Measurements from ENCODE around the gene MAN2A1.
"Not testable (repeated sequence)": the region's sequence is repeated elsewhere in the genome, so short reads cannot be mapped to it uniquely, and the experiment has no call there.

MAN2A1 gene

GRCh38 chr5:109750463-109750862 is 60.7 kb downstream of the MAN2A1 start:
- TF ChIP-seq, protein P1, sequence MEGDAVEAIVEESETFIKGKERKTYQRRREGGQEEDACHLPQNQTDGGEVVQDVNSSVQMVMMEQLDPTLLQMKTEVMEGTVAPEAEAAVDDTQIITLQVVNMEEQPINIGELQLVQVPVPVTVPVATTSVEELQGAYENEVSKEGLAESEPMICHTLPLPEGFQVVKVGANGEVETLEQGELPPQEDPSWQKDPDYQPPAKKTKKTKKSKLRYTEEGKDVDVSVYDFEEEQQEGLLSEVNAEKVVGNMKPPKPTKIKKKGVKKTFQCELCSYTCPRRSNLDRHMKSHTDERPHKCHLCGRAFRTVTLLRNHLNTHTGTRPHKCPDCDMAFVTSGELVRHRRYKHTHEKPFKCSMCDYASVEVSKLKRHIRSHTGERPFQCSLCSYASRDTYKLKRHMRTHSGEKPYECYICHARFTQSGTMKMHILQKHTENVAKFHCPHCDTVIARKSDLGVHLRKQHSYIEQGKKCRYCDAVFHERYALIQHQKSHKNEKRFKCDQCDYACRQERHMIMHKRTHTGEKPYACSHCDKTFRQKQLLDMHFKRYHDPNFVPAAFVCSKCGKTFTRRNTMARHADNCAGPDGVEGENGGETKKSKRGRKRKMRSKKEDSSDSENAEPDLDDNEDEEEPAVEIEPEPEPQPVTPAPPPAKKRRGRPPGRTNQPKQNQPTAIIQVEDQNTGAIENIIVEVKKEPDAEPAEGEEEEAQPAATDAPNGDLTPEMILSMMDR (IDR thresholded peaks at IDR 0.05; ENCODE audit: borderline replicate concordance, insufficient read depth, low read depth, low read length) = no peak
- H3K4me3 ChIP-seq (ENCODE audit: low read depth, low read length) = no peak overlapping the region

DNA sequence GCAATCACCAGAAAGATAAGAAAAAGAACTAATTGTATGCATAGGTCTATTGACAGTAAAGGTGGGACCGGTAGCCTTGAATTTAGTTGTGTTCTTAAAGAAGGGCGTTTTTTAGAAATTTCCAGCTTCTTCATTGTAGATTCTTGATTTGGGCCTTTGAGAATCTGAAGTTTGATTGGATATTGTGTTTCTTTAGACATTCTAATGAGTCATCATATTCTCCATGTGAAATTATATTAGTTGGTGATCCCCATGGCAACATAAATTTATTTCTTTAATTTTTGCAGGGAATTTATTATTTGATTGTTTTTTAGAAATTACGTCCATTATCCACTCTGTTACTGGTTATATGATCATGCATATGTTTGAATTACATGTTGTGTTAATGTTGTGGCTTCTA is 63.6 kb downstream of the MAN2A1 start:
- no peak overlapping the region for H3K4me3 ChIP-seq (ENCODE audit: low read depth, low read length)
- TF ChIP-seq, protein P1 (IDR thresholded peaks at IDR 0.05; ENCODE audit: borderline replicate concordance, insufficient read depth, low read depth, low read length) = no peak

- TF ChIP-seq, protein P1 (IDR thresholded peaks at IDR 0.05; ENCODE audit: borderline replicate concordance, insufficient read depth, low read depth, low read length) = no peak
- no peak overlapping the region for H3K4me3 ChIP-seq (ENCODE audit: low read depth, low read length)
Measured at GRCh38 chr5:109754319-109754718, 64.6 kb downstream of the MAN2A1 start.

DNA sequence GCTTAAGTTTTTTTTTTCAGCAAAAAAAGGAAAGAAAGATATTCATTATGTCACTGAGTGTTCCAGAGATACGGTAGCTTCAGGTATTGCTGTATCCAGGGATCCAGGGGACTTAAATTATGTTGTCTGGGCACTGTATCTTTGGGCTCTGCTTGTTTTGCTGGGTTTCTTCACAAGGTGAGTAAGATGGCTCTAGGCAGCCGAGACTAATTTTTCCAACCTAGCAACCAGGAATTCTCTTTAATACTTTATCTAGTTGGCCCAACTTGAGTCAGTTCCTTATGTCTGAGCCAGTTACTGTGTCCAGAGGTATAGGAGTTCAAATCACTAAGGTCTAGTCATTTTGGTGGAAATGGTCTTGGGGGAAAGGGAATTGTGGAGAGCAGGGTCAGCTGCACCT is 66.0 kb downstream of the MAN2A1 start:
- H3K4me3 ChIP-seq (ENCODE audit: low read depth, low read length) = no peak overlapping the region
- TF ChIP-seq, protein P1 (IDR thresholded peaks at IDR 0.05; ENCODE audit: borderline replicate concordance, insufficient read depth, low read depth, low read length) = no peak

DNA sequence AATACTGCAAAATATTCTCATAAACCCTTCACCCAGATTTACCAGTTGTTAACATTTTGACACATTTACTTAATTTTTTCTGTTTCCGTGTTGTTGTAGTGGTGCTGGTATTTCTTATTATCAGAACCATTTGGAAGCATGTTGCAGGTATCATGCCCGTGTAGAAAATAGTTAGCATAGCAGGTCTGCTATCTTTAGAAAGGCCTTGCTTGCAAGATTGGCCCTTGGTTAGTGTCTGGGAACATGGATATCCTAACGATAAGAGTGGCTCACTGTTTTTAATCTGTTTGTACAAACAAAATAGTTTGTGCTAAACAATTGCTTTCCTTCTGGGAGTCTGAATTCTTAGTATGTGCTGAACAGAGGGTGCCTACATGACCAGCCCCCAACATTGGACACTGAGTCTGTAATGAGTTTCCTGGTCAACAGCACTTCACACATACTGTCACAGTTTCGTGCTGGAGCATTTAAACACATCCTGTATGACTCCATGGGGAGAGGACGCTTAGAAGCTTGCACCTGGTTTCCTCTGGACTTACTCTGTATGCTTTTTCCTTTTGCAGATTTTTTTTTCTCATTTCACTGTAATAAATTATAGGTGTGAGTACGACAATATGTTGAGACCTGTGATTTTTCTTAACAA is 66.9 kb downstream of the MAN2A1 start:
- TF ChIP-seq, protein P1 (IDR thresholded peaks at IDR 0.05; ENCODE audit: borderline replicate concordance, insufficient read depth, low read depth, low read length) = no peak
- no peak overlapping the region for H3K4me3 ChIP-seq (ENCODE audit: low read depth, low read length)

DNA sequence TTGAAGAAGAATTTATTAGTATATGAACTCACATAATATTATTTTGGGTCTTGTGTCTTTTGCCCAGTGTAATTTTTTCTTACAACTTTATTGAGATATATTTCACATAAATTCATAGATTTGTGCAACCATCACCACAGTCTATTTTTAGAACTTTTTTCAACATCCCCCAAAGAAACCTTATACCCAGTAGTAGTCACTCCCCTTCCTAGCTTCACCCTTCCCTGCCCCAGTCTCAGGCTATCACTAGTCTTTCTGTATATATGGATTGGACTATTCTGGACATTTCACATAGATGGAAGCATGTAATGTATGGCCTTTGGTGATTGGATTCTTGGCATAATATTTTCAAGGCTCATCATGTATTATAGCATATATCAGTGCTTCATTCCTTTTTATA is 67.8 kb downstream of the MAN2A1 start:
- TF ChIP-seq, protein P1 (IDR thresholded peaks at IDR 0.05; ENCODE audit: borderline replicate concordance, insufficient read depth, low read depth, low read length) = no peak
- no peak overlapping the region for H3K4me3 ChIP-seq (ENCODE audit: low read depth, low read length)

- TF ChIP-seq, protein P1 (IDR thresholded peaks at IDR 0.05; ENCODE audit: borderline replicate concordance, insufficient read depth, low read depth, low read length) = no peak
- H3K4me3 ChIP-seq (ENCODE audit: low read depth, low read length) = no peak overlapping the region
Measured at GRCh38 chr5:109759306-109759705, 69.6 kb downstream of the MAN2A1 start.

GRCh38 chr5:109760130-109760529 is 70.4 kb downstream of the MAN2A1 start:
- H3K4me3 ChIP-seq (ENCODE audit: low read depth, low read length) = not testable (repeated sequence)
